Measurements from ENCODE around the gene PELI2. TPM values are rescaled to one million over a fixed set of nuclear protein-coding genes. Genes with fewer than 3 reads are reported as not detected.

The PELI2 gene
- total RNA-seq, 4 donors from 2014 or later: 2.5 to 5.8 (median 4.2) TPM

- intact Hi-C loops (cut with DNase I; ENCODE audit: low total_unique reads): no loop called here
- DNase-seq: no peak
- no peaks in the 10 kb centered on the region for H3K4me1 ChIP-seq
- in situ Hi-C loops (cut with MboI; ENCODE audit: low sequenced_read_pairs in 4 of 4): no loop called here
- H3K4me3 ChIP-seq: no peak overlapping the region
- no peak for TF ChIP-seq POLR2A (IDR thresholded peaks at IDR 0.05)
- no peak for TF ChIP-seq CTCF (IDR thresholded peaks at IDR 0.05 in 4 of 5, conservative IDR thresholded peaks at IDR 0.05 in 1 of 5)
- no peaks in the 10 kb centered on the region for H3K9me3 ChIP-seq
- no peak for ATAC-seq
- H3K36me3 ChIP-seq: no peaks in the 10 kb centered on the region
- peaks cover 0 to 5% (median 0%) of the 10 kb centered on the region in 3 donors for H3K27me3 ChIP-seq
- no peak overlapping the region for H3K27ac ChIP-seq
These were observed 24.1 kb upstream of the PELI2 start for GRCh38 chr14:56094076-56094475.

- no peak for TF ChIP-seq CTCF (IDR thresholded peaks at IDR 0.05 in 4 of 5, conservative IDR thresholded peaks at IDR 0.05 in 1 of 5)
- no peak for TF ChIP-seq POLR2A (IDR thresholded peaks at IDR 0.05)
- Histone ChIP-seq H3K9me3 (no peaks in the 10 kb centered on the region), H3K4me3 (no peak overlapping the region), H3K27ac (no peak overlapping the region), H3K36me3 (no peaks in the 10 kb centered on the region), H3K4me1 (no peaks in the 10 kb centered on the region), H3K27me3 (peaks cover 0 to 5% (median 0%) of the 10 kb centered on the region in 3 donors)
- intact Hi-C loops (cut with DNase I; ENCODE audit: low total_unique reads) (no loop called here), in situ Hi-C loops (cut with MboI; ENCODE audit: low sequenced_read_pairs in 4 of 4) (no loop called here)
- ATAC-seq (no peak), DNase-seq (no peak)
These were observed 20.2 kb upstream of the PELI2 start for GRCh38 chr14:56098021-56098420.

- intact Hi-C loops (cut with DNase I; ENCODE audit: low total_unique reads): no loop called here
These were observed 19.0 kb upstream of the PELI2 start for GRCh38 chr14:56099081-56099797.

GRCh38 chr14:56100556-56100955 is 17.7 kb upstream of the PELI2 start:
- no peak for ATAC-seq
- Histone ChIP-seq H3K4me3 (no peak overlapping the region), H3K27me3 (peaks cover 0 to 3% (median 0%) of the 10 kb centered on the region in 3 donors), H3K4me1 (no peaks in the 10 kb centered on the region), H3K36me3 (no peaks in the 10 kb centered on the region), H3K9me3 (no peaks in the 10 kb centered on the region), H3K27ac (no peak overlapping the region)
- in situ Hi-C loops (cut with MboI; ENCODE audit: low sequenced_read_pairs in 4 of 4): no loop called here
- no peak for DNase-seq
- TF ChIP-seq CTCF (IDR thresholded peaks at IDR 0.05 in 4 of 5, conservative IDR thresholded peaks at IDR 0.05 in 1 of 5): no peak
- no peak for TF ChIP-seq POLR2A (IDR thresholded peaks at IDR 0.05)
- intact Hi-C loops (cut with DNase I; ENCODE audit: low total_unique reads): no loop called here

More at GRCh38 chr14:56099081-56099797, 19.0 kb upstream of the PELI2 start:
- H3K27ac ChIP-seq: no peak overlapping the region
- no peaks in the 10 kb centered on the region for H3K9me3 ChIP-seq
- peaks cover 0 to 5% (median 0%) of the 10 kb centered on the region in 3 donors for H3K27me3 ChIP-seq
- H3K36me3 ChIP-seq: no peaks in the 10 kb centered on the region
- ATAC-seq (no peak), DNase-seq (no peak)
- in situ Hi-C loops (cut with MboI; ENCODE audit: low sequenced_read_pairs in 4 of 4): no loop called here
- no peaks in the 10 kb centered on the region for H3K4me1 ChIP-seq
- H3K4me3 ChIP-seq: no peak overlapping the region
- TF ChIP-seq CTCF (IDR thresholded peaks at IDR 0.05 in 4 of 5, conservative IDR thresholded peaks at IDR 0.05 in 1 of 5) (no peak), POLR2A (IDR thresholded peaks at IDR 0.05) (no peak)
